Right lobe of liver (tissue), 6 donors: Measurements from ENCODE around the gene SLC18A2. TPM values are rescaled to one million over a fixed set of nuclear protein-coding genes. Genes with fewer than 3 reads are reported as not detected.
"Not testable (repeated sequence)": the region's sequence is repeated elsewhere in the genome, so short reads cannot be mapped to it uniquely, and the experiment has no call there.

Experiments
- ATAC-seq, 4 donors: fragments of 200-7000 bp; cut with Tn5 transposase; one replicate each; pipeline ENCODE4 v1.9.1; 2020; ENCODE audit warnings: mild to moderate bottlenecking in 4 of 4, moderate library complexity in 4 of 4
- DNase-seq, 3 donors: peaks; one replicate each; pipeline ENCODE4 v3.0.0-alpha.2; 2020
- H3K27ac ChIP-seq, 3 donors: fragments of 200-600 bp; one replicate each; pipeline ENCODE4 v1.8.0; 2022
- H3K27me3 ChIP-seq, 2 donors: fragments of 200-600 bp; one replicate each; pipeline ENCODE4 v1.8.0; 2022
- H3K36me3 ChIP-seq, 4 donors: fragments of 200-600 bp; sonication (generic) in 1 of 4; one replicate each; pipeline versions ENCODE4 v1.5.1 to v1.8.0; 2017 to 2022; ENCODE audit warnings: control low read depth in 1 of 4
- H3K4me1 ChIP-seq, 4 donors: fragments of 200-600 bp; sonication (generic) in 1 of 4; one replicate each; pipeline versions ENCODE4 v1.5.1 to v1.8.0; 2017 to 2022; ENCODE audit warnings: control low read depth in 1 of 4
- H3K4me3 ChIP-seq, 3 donors: fragments of 200-600 bp; one replicate each; pipeline ENCODE4 v1.8.0; 2022
- H3K9me3 ChIP-seq, 4 donors: fragments of 200-600 bp; sonication (generic) in 1 of 4; one replicate each; pipeline versions ENCODE4 v1.5.1 to v1.8.0; 2017 to 2022; ENCODE audit warnings: control low read depth in 1 of 4
- POLR2A ChIP-seq: fragments of 450-650 bp; IDR thresholded peaks from one replicate; pipeline ENCODE4 v1.6.1; 2017; ENCODE audit warnings: antibody characterized with exemption, mild to moderate bottlenecking
- WGBS: methylation state at CpG from one replicate; pipeline ENCODE4 v1.1.6; 2018; ENCODE audit warnings: low coverage, low lambda C conversion rate; ENCODE audit not compliant: insufficient coverage; ENCODE audit errors: missing lambda C conversion rate; 5-methylcytosine and 5-hydroxymethylcytosine counted together
- intact Hi-C, 2 donors: fragments of 100-400 bp; cut with DNase I; formaldehyde crosslinking; loops; one replicate each; pipeline versions ENCODE4 v1.11.2 to v1.14.1; 2022
- total RNA-seq, 6 experiments: library from RNA; depleted of rRNA in 2 of 6; stranded (reverse); fragments of >200 nt in 2 of 6; fragmentation: NEBNext Ultra II Directional in 3 of 6; extraction: Animal tissue kit (Norgen Biotek cat#: 25700) in 3 of 6; gene quantifications; one replicate each; pipeline versions ENCODE4 v1.1.0 to v1.2.4, GENCODE V29; 2016 to 2023
- TF ChIP-seq, protein P1 (sequence below), 4 donors: fragments of 200-600 bp in 3 of 4; fragments of 450-650 bp in 1 of 4; IDR thresholded peaks; one replicate each; pipeline versions ENCODE4 v1.5.1 to v1.8.0; 2016 to 2022; ENCODE audit warnings: antibody characterized with exemption in 4 of 4, mild to moderate bottlenecking in 2 of 4
- donor health status: DM: no; HTN: yes; CAD: no.
- donor health status: DM: no; HTN: no; CAD: no.
- donor health status: DM: no; HTN: no; CAD: no.
- donor health status: DM: no; HTN: yes; CAD: no.
- donor health status: DM: no; HTN: yes; CAD: no.

The SLC18A2 gene
- total RNA-seq, 6 experiments from 2014 or later, result 0.04 to 1.1 (median 0.20) TPM

DNA sequence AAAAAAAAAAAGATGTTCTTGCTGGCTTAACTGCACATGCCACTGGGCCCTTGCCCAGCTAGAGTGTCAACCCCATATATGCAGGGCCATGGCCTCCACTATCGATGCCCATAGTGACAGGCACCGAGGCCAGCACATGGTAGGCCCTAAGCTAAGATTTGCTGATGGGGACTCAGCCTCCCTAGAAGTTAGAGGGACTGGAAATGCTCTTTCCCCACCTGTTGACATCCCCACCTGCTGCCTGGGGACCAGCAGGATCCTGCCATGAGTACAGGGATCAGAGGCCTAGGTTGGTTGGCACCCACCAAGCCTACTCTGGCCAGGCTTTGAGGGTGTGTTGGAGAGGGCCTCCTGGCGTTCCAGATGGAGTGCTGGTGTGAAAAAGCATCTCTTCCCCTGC lies 16.0 kb upstream of the SLC18A2 start:
- no peak for TF ChIP-seq POLR2A
- TF ChIP-seq, protein P1, sequence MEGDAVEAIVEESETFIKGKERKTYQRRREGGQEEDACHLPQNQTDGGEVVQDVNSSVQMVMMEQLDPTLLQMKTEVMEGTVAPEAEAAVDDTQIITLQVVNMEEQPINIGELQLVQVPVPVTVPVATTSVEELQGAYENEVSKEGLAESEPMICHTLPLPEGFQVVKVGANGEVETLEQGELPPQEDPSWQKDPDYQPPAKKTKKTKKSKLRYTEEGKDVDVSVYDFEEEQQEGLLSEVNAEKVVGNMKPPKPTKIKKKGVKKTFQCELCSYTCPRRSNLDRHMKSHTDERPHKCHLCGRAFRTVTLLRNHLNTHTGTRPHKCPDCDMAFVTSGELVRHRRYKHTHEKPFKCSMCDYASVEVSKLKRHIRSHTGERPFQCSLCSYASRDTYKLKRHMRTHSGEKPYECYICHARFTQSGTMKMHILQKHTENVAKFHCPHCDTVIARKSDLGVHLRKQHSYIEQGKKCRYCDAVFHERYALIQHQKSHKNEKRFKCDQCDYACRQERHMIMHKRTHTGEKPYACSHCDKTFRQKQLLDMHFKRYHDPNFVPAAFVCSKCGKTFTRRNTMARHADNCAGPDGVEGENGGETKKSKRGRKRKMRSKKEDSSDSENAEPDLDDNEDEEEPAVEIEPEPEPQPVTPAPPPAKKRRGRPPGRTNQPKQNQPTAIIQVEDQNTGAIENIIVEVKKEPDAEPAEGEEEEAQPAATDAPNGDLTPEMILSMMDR (IDR thresholded peaks at IDR 0.05), result no peak
- WGBS, result 52% methylated on average over 2 of the region's 3 CpGs
- Histone ChIP-seq H3K27me3 (no peaks in the 10 kb centered on the region), H3K4me3 (no peak overlapping the region), H3K9me3 (no peaks in the 10 kb centered on the region), H3K36me3 (no peaks in the 10 kb centered on the region), H3K4me1 (no peaks in the 10 kb centered on the region), H3K27ac (no peak overlapping the region)
- DNase-seq (no peak), ATAC-seq (no peak)
- intact Hi-C loops, result loop anchor here in 1 of 2 donors (10.0 kb wide), 1 partner anchor 260 kb away; no protein-coding TSS in a partner anchor

DNA sequence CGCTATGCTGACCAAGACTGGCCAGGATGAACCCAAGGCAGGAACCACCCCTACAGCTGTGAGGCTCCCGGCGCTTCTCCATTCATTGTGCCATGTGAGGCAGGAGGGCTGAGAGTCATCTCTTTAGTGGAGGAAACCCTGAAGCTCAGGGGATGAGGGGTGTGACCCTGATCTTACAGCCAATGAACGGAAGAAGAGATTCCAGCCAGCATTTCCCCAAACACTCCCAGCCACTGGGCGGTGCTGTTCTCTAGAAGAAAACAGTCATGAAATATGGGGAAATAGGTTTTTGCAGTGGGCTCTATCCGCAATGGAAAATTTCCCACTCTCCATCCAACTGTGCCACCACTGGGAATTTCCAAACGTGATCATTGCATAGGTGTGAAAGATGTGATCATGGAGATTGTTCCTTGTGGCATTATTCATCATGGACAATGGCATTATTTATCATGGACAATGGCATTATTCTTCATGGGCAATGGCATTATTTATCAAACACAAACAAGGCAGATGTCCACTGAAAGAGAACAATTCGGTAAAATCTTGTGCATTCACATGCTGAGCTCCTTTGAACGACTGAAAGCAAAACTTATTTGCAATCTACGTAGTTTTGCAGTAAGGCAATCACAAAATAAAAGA lies 14.0 kb upstream of the SLC18A2 start:
- intact Hi-C loops, result loop anchor here in 1 of 2 donors (10.0 kb wide), 1 partner anchor 258 kb away; no protein-coding TSS in a partner anchor
- H3K4me1 ChIP-seq, result no peaks in the 10 kb centered on the region
- no peaks in the 10 kb centered on the region for H3K9me3 ChIP-seq
- 14% methylated on average over 7 of the region's 10 CpGs for WGBS
- H3K4me3 ChIP-seq, result no peak overlapping the region
- no peak for DNase-seq
- H3K27ac ChIP-seq, result no peak overlapping the region
- peak; percentile 60 to 81 (median 68) for ATAC-seq
- H3K36me3 ChIP-seq, result no peaks in the 10 kb centered on the region
- TF ChIP-seq, protein P1 (IDR thresholded peaks at IDR 0.05), result peak; percentile 47 to 61 (median 50)
- TF ChIP-seq POLR2A, result no peak
- H3K27me3 ChIP-seq, result no peaks in the 10 kb centered on the region

DNA sequence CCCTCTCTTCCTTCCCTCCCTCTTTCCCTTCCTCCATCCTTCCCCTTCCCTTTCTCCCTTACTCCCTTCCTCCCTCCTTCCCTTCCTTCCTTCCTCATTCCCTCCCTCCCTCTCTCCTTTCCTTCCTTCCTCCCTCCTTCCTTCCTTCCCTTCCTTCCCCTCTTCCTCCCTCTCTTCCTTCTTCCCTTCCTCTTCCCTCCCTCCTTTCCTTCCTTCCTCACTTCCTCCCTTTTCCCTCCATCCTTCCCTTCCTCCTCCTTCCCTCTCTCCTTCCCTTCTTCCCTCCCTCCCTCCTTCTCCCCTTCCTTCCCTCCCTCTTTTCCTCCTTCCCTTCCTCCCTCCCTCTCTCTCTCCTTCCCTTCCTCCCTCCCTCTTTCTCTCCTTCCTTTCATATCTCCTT lies 12.7 kb upstream of the SLC18A2 start:
- Histone ChIP-seq H3K9me3 (no peaks in the 10 kb centered on the region), H3K4me1 (no peaks in the 10 kb centered on the region), H3K4me3 (no peak overlapping the region), H3K27me3 (no peaks in the 10 kb centered on the region), H3K27ac (no peak overlapping the region), H3K36me3 (no peaks in the 10 kb centered on the region)
- intact Hi-C loops, result loop anchor here in 1 of 2 donors (10.0 kb wide), 1 partner anchor 257 kb away; no protein-coding TSS in a partner anchor
- ATAC-seq (no peak), DNase-seq (no peak)
- TF ChIP-seq, protein P1 (IDR thresholded peaks at IDR 0.05), result no peak
- TF ChIP-seq POLR2A, result no peak

DNA sequence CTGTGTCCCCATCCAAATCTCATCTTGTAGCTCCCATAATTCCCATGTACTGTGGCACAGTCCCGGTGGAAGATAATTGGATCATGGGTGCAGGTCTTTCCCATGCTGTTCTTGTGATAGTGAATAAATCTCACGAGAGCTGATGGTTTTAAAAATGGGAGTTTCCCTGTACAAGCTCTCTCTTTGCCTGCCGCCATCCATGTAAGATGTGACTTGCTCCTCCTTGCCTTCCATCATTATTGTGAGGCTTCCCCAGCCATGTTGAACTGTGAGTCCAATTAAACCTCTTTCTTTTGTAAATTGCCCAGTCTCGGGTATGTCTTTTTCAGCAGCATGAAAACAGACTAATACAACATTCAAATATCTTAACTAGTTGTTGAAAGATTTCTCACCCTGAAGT lies 10.8 kb upstream of the SLC18A2 start:
- WGBS, result 79% methylated on average over 3 of the region's 4 CpGs
- H3K27ac ChIP-seq, H3K4me3 ChIP-seq, H3K27me3 ChIP-seq, H3K9me3 ChIP-seq, ATAC-seq, H3K36me3 ChIP-seq, intact Hi-C loops, H3K4me1 ChIP-seq, DNase-seq: not testable (repeated sequence)

DNA sequence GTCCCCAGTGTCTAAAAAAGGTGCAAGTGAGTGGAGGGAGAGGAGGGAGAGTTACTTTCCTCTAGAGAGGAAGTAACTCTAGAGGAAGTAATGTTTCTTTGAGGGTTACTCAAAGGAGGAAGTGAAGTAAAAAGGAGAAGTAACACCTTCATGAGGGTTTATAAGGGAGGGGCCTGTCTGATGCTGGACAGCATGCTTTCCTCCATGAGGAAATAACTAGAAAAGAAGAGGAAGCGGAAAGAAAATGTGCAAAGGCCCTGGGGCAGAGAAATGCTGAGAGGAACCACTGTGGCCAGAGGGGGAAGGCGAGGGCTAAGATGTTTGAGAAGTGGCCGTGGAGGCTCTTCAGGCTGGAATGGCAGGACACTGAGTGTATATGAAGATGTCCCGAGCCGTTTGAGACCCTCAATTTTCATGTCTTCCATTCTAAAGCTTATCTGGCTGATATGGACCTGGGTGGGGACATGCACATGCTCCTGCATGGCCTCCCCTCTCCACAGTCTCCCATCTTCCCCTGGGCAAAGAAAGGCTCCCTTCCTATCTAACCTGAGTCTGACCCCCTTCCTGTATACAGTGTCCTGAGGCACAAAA lies 3.4 kb upstream of the SLC18A2 start:
- peaks cover 0 to 5% (median 0%) of the 10 kb centered on the region in 4 donors for H3K4me1 ChIP-seq
- H3K4me3 ChIP-seq, result no peak overlapping the region
- intact Hi-C loops, result no loop called here
- no peaks in the 10 kb centered on the region for H3K9me3 ChIP-seq
- TF ChIP-seq POLR2A, result no peak
- TF ChIP-seq, protein P1 (IDR thresholded peaks at IDR 0.05), result no peak
- WGBS, result 67% methylated on average over 3 of the region's 5 CpGs
- no peaks in the 10 kb centered on the region for H3K27me3 ChIP-seq
- no peaks in the 10 kb centered on the region for H3K36me3 ChIP-seq
- DNase-seq (no peak), ATAC-seq (peak in 2 of 4 donors; percentile 33 to 36)
- H3K27ac ChIP-seq, result no peak overlapping the region
